Tibial nerve (tissue), 4 donors: ENCODE results near the gene PITX1.

ENCODE experiments used
- CTCF ChIP-seq, 5 experiments: fragments of 200-600 bp in 3 of 5; fragments of 450-650 bp in 2 of 5; sonication (generic) in 3 of 5; IDR thresholded peaks; one replicate each; pipeline ENCODE4 v1.5.1; 2016 to 2019; ENCODE audit warnings: antibody characterized with exemption in 5 of 5, mild to moderate bottlenecking in 3 of 5, moderate library complexity in 2 of 5
- EP300 ChIP-seq, 2 donors: sonication (generic); formaldehyde crosslinking; IDR thresholded peaks; one replicate each; pipeline ENCODE4 v1.6.1; 2017; ENCODE audit warnings: antibody characterized with exemption in 2 of 2, mild to moderate bottlenecking in 1 of 2

DNA sequence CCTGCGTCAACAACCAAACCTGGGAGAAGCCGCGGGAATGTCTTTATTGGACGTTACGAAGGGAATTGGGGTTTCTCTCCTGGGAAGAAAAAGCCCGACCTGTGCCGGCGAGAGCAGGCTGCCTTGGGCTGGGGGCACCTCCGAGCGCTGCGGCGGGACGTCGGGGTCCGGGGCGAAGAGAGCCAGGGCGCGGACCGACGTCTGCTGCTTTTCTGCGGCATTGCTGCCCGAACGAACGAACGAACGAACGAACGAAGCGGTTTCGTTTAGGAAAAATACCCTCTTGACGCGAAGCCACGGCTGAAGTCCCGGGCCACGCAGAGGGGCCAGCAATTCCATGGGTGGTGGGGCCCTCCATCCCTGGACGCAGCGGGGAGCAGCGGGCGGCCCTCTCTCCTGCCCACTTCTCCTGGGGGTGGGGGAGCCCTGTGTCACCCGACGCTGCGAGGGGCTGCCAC, 4.8 kb upstream of the PITX1 start:
- TF ChIP-seq CTCF (IDR thresholded peaks at IDR 0.05) = no peak
- no peak for TF ChIP-seq EP300 (IDR thresholded peaks at IDR 0.05)
